SKM-1 treated with dmso at 0.1 percent for 144 hours (cell line): Measurements from ENCODE around the gene GPAT2.
"Not testable (repeated sequence)": the region's sequence is repeated elsewhere in the genome, so short reads cannot be mapped to it uniquely, and the experiment has no call there.

Source experiments
- DNase-seq: peaks from one replicate; lab custom pipeline; 2025; ENCODE audit not compliant: unreplicated experiment; lab: John Stamatoyannopoulos, UW

GPAT2 gene

DNA sequence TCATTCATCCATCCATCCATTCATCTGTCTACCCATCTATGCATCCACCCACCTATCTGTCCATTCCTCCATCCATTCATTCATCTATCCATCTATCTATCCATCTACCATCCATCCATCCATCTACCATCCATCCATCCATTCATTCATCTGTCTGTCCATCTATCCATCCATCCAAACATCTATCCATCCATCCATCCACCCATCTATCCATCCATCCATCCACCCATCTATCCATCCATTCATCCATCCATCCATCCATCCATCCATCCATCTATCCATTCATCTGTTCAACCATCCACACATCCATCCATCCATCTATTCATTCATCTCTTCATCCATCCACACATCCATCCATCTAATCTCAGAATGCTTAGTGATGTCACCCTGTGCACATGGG is 30.0 kb upstream of the GPAT2 start:
- not testable (repeated sequence) for DNase-seq

DNA sequence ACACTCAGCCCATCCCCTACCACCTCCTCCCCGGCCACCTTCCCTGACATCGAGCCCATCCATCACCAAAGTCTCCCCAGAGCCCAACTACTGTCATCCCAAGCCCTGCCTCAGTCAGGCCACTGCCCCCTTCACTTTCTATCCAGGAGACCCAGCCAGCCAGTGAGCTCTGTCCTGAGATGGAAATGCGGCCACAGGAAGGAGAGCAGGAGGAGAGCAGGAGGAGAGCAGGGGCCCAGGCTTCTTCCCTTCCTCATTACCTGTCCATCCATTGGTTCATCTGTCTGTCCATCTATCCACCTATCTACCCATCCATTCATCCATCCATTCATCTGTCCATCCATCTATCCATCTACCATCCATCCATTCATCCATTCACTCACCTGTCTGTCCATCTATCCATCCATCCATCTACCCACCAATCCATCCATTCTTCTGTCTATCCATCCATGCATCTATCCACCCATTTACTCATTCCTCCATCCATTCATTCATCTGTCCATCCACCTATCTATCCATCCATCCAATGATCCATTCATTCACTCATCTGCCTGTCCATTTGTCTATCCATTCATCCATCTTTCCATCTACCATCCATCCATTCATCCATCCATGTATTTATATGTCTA is 29.4 kb upstream of the GPAT2 start:
- DNase-seq, result not testable (repeated sequence)

DNA sequence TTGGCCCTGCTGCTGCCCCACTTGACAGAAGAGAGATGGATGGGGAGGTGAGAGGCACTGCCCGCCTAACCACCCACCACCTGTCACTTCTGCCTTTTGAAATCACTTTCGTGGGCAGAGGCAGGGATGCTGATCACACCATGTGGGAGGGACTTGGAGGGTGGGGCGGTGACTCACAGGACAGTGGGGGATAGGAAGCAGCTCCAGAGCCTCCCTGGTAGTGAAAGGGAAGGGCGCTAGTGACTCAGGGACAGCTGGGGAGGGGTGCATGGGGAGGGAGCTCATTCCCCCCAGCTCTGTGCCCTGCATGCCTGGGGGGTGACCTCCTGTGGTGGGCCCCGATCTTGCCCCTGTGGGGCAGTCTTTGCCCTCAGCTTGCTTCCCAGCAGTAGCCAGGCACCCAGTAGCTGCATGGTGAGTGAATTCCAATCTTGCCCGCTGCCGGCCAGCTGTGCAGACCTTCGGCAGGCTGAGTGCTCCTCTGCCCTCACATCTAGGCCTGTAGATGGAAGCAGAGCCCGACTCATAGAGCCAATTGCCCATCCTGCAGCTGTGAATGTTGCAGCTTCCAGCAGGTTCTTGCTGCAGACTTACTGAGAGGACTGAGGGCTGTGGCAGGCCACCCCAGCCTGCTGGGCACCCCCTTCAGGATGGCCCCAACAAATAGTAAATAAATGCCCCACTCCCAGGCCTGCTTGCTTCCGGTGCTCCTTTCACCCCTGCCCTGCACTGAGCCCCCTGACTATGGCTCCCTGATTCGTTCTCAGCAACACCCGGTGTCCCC is 28.6 kb upstream of the GPAT2 start:
- DNase-seq, result not testable (repeated sequence)

DNA sequence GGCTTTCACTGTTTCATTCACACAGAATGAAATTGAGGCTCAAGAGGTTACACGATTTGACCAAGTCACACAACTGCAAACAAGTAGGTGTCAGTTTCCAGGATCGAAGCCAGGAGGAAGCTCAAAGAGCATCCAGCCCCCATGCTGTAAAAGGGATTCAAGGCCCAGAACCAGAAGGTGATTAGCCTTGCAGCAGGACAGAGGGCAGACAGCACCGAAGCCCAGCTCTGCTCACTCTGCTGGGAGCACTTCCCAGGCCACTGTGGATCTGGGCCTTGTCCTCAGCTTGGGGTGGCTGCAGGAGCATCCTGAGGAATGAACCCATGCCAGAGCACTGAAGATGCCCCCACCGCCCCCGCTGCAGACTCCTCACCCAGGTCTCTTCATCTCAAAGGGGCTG is 27.8 kb upstream of the GPAT2 start:
- not testable (repeated sequence) for DNase-seq

DNA sequence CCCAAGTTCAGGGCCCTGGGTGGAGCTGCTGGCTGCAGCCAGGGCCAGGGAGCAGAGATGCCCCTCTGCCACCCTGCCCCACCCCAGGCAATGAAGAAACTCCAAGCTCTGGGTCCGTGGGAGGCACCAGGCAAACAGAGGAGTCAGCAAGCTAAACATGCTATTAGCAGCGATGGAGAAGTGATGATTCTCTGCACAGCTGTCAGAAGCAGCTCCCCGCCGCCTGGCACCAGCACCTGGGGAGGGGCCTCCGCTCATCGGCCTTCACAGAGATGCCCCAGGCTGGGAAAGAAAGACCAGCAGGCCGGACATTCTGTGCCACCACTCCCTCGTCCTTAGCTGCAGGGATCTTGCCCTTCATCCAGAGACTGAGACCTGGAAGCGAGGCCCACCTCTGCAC is 27.2 kb upstream of the GPAT2 start:
- DNase-seq, result not testable (repeated sequence)

DNA sequence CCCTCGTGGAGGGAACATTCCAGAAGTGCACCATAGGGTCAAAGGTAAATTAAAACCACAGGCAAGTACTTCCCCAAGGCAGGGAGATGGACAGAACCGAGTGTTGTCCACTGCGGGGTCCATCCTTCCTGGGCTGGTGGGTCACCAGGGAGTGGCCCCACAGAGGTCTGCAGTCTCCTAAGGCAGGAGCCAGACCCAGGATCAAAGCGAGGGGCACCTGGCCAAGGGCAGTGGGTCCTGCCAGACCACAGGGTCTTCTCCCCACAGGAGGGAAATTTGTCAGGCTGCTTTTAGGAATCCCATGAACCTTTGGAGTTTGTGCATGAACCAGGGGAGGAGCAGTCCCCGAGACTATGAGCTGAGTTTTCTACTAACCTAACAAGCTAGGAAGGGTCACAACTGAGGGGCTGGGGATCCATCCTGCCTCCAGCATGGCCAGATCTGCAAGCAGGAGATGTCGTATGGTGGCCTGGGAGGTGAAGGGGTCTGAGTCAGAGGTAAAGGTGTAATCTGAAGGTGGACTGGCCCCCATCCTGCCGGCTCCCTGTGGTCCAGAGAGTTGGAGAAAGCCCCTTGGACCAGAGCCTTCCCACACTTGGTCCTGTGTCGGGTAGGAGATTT is 26.6 kb upstream of the GPAT2 start:
- DNase-seq, result not testable (repeated sequence)

DNA sequence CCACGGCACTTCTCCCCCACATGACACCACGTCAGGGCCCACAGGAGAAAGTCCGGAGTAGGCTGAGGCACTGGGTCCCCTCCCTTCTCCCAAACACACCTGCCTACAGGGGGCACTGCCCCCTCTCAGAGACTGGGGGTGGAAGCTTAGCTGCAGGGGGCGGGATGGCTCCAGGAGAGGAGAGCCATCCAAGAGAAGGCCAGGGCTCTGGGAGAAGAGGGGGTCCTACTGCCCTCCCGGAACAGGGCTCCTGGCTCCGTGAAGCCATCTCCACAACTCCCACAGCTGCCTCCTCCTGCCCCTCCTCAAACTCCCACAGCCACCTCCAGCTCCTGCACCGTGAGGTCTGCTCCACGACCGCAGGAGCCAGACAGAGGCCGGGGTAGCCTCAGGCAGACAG is 25.6 kb upstream of the GPAT2 start:
- DNase-seq, result not testable (repeated sequence)

DNA sequence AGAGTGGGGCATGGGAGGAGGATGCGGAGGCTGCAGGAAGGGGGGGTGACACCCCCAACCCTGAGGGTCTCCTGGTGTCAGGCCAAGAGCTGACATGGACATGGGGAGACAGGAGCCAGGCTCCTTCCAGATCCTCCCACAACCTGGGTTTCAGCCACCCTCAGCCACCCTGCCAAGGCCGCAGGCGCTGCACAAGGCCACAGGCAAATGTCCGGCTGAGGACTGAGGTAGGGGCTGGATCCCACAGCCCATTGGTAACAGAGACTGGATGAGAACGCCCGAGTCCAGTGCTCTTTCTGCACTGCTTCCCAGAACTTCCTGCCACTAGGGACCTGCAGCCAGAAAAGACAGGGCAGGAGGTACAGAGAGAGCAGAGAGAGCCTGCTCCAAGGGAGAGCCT is 24.7 kb upstream of the GPAT2 start:
- DNase-seq, result not testable (repeated sequence)

DNA sequence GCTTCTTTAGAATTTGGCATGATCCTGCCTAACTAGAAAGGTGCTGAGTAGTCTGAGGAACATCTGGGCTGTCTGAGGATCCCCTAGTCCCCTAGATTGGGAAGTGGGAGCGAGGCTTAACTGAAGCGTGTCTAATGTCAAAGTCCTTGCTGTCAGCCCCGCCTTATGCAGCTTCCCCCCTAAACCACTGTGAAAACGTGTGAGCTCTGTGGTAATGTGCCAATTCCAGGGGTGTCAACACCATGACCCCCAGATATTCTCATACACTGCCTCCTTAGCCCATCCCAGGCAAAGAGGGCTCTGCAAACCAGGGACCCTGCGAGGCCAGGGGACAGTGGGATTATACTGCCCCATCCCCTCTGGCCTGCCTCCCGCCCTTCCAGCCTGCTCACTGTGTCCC is 21.1 kb upstream of the GPAT2 start:
- DNase-seq, result not testable (repeated sequence)

DNA sequence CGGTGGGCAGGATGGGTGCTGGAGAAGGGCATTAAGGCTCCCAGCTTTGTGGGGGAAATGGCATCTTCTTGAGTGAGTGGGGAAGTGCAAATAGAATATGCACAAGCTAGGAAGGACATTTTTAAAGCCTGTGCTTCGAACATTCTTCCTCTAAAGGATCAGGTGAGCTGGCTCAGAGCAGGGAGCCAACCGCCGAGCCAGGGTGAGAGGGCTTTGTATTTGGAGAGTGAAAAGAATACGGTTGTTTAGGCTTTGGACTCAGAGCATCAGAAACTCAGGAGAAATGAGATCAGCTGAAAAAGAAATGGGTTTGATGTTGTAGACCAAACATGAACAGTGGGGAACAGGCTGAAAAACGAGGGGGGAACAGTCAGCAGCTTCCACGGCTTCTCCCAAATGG is 19.8 kb upstream of the GPAT2 start:
- not testable (repeated sequence) for DNase-seq

DNA sequence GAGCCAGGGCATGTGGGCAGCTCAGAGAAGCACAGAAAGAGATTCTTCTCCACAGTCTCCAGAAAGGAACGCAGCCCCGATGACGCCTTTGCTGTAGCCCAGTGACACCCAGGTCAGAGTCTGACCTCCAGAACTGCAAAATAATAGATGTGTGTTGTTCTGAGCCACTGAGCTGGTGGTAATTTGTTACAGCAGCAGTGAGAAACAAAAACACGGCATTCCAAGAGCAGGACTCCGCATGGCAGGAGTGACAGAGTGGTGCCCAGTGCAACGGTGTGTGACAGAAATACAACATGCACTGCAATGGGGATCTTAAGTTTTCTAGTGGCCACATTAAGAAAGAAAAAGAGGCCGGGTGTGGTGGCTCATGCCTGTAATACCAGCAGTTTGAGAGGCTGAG is 18.7 kb upstream of the GPAT2 start:
- DNase-seq, result not testable (repeated sequence)

DNA sequence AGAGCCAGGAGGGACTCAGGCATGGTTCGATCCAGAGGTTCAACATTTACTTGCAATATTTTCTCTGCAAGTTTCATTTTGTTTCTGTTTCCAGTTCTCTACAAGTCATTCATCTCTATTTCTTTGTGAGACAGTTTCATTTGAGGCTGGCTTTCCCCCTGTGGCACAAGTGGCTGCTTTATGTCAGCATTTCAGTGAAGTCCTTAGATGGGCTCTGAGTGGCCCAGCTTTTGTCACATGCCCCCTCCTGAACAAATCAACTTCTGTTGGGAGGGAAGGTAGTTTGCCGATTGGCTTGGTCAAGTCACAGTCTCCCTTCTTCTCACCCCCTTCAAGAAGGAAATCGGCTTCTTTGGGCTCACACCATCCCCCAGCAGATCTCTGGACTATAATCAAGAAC is 17.9 kb upstream of the GPAT2 start:
- not testable (repeated sequence) for DNase-seq

DNA sequence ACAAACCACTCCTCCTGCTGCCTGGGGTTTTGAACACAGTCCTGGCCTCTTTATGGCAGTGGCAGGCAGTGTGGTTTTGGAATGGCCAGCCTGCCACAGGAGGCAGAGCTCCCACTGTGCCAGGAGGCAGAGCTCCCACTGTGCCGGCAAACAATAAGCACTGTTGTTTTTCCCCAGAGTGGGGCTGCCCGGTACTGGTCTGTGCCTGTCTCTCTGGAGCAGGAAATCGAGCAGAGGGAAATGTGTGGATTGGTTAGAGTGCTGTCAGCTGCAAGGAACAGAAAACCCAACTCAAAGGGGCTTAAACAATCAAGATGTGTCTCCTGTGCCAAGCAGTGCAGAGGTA is 15.2 kb upstream of the GPAT2 start:
- not testable (repeated sequence) for DNase-seq

DNA sequence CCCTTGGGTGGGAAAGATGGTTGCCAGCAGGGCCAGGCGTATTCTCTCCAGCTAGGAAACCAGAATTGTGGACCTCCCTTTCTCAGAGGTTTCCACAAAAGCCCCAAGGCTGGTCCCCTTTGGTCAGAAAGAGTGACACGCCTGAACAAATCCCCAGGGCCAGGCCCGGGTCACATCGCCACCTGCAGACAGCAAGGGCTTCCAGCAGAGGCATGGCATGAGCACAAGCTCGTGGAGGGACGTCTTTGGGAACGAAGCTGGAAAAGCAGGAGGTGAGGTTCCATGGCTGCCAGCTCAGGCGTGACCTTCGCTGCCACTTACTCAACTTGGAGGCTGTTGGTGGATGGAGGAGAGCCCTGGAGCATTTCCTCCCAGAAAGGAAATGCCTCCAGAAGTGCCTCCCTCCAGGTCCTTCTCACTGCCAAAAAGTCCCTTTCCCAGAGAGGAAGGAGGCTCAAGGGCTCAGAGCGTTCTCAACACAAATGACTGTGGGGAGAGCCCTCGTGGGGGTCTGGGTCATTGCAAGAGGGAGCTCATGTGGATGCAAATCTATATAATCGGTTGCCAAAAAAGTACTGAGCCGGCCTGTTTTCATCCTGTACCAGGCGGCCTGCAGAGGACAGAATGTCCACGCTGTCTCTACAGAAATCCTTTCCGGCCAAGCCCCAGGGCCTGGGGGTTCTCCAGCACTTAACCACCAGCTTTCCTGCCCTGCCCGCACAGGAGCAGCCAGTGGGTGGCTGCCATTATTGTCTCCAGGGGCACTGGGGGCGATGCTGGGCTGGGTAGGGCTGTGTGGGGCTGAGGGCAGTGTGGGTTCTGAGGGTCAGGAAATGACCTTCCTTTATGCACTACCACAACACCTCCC is 14.6 kb upstream of the GPAT2 start:
- DNase-seq, result not testable (repeated sequence)

DNA sequence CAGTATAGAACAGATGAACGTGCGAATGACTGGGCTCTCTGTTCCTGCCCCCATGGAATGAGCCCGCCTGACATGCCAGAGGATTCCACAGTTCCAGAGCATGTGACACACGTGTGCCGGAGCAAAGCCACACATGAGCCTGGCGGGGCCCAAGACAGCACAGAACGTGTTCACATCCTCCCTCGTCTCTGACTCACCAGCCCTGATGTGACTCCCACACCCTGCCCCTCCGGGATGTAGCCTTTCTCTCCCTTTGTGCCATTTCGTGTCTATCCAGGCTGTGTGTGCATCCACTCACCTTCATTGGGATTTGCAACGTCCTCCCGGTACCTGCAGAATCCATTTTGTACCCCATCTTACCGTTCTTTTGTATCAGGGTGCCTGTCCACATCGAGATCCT is 838 bp upstream of the GPAT2 start:
- not testable (repeated sequence) for DNase-seq

DNA sequence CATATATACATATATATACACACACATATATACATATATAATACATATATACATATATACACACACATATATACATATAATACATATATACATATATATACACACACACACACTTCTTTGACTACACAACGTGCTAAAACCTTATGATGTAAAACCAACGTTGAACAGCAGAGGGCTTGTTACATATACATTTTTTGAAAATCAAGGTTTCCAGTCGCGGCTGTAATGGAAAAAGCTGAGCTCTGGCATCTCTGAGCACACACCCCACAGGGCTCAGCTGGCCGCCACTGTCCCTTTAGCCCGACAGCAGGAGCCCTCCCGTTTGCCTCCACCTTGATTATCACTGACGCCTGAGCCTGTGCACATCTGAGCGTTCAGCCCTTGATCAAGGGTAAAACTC is 719 bp downstream of the GPAT2 start:
- DNase-seq, result not testable (repeated sequence)

DNA sequence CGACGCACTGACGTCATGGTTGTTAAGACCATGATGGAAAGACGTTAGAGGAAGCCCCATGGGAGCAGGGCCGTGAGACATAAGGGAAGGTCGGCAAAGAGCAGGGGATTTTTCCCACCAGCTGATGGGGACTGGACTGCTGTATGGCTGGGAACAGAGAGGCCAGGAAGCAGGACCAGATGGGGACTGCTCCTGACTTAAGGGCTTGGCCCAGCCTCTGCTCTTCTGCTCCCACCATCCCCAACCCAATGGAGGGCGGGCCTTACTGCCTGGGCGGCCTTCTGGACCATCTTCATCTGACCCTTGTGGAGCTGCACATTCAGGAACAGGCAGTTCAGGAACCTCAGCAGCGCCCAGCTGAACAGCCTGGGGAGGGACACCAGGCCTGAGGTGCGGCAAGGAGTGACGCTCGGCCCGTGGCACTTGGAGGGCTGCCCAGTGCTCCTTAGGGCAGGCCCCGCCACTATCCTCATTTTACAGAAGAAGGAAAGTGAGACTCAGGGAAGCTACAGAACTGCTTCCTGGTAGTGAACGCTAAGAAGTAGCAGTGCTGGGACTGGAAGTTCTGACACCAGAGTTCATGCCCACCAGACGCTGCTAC is 6.9 kb downstream of the GPAT2 start:
- DNase-seq, result not testable (repeated sequence)

DNA sequence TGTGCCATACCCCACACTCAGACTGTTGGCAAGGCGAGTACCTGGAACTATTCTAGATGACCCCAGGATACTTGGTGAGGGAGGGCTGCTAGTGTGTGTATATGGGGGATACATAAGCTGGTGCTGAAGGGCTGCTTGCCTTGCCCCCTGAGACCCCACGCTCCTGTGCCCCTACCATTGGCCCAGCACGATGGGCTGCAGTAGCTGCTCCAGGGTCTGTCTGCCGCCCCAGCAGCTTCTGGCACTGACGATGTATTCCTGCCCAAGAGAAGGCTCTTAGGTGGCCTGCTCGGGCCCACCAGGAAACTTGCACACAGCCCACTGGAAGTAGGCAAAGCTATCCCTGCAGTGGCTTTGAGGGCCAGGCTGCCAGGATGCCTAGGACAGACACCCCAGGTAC is 9.0 kb downstream of the GPAT2 start:
- not testable (repeated sequence) for DNase-seq

DNA sequence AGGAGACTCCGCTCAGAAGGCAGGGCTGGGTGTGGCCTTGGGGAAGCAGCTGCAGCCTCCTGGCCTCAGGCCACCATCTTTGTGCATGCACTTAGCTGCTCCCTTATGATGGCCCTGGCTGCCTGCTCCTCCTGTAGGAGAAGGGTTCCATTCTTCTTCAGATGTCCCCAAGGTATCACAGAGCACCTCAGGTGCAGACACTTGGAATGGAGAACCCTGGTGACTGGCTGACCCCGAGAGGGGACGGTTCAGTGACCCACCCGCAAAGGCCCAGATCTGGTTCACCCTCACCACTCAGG is 9.6 kb downstream of the GPAT2 start:
- DNase-seq, result no peak

DNA sequence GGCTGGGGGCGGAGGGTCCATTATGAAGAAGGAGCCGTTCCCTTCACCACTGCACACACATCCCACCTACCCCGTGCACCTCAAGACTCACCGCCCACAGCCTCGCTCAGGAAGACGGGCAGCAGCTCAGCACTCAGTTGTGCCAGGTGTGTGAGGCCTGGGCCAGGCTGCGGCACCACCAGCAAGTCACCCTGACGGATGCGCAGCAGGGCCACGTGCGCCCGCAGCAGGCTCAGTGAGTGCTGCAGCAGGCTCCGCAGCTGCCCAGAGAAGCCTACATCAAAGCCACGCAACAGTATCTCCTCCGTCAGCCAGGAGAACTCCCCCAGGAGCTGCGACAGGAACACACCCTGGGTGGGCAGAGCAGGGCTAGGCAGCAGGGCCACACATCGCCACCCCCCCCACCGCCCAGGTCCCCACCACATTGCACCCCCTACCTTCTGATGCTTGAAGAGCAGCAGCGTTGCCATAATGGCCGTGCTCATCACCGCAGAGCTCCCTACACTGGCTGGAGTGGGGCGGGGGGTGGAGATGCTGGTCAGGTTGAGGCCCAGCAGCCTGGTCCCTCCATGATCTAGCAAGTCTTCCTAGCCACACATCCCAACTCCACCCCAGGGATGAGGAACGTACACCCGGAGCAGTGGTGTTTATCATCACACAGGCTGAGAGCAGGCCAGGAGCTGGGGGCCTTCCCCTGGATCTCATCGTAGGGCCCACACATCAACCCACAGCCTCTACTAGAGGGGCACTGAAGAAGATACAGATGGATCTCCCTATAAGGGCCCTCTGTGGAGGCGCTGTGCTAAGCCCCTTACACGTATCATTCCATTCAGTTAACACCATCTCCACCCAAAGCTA is 10.2 kb downstream of the GPAT2 start:
- no peak for DNase-seq
